ENCODE results near the gene SFT2D2. TPM values are rescaled to one million over a fixed set of nuclear protein-coding genes. Genes with fewer than 3 reads are reported as not detected.

SFT2D2 gene
- polyA plus RNA-seq, 1 experiment: 19.2 TPM

DNA sequence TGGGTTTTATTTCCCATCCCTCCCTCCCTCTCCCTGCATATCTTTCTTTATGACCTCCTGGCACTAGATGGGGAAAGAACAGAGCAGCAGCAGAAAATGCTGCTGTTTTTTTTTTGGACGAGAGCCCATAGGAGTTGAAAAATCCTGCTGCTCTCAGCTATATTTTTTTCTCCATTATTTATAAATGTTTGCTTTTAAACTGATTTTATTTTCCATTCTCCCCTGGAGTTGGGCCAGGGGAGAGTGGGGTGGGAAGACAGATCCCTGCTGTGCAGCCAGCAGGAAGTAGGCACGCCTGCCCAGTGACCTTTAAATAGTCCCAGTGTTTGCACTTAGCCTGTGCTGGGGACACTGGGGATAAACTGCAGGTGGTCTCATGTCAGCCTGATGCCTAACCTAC, 17.4 kb downstream of the SFT2D2 start:
- H3K36me3 ChIP-seq (ENCODE audit: control insufficient read depth, insufficient read depth, low read length): peaks cover 17% of the 10 kb centered on the region
- no peaks in the 10 kb centered on the region for H3K27me3 ChIP-seq (ENCODE audit: control insufficient read depth, insufficient read depth, low read length)
- no peak for DNase-seq (ENCODE audit: low read depth)
- POLR2A ChIA-PET: no interaction called here
- CTCF ChIA-PET: interaction anchor here (2.2 kb wide), 1 partner anchor 8 kb away, joined by 8 read pairs; no protein-coding TSS in a partner anchor
- no peak overlapping the region for H3K4me3 ChIP-seq (ENCODE audit: low read depth, low read length)
- TF ChIP-seq, protein P1, sequence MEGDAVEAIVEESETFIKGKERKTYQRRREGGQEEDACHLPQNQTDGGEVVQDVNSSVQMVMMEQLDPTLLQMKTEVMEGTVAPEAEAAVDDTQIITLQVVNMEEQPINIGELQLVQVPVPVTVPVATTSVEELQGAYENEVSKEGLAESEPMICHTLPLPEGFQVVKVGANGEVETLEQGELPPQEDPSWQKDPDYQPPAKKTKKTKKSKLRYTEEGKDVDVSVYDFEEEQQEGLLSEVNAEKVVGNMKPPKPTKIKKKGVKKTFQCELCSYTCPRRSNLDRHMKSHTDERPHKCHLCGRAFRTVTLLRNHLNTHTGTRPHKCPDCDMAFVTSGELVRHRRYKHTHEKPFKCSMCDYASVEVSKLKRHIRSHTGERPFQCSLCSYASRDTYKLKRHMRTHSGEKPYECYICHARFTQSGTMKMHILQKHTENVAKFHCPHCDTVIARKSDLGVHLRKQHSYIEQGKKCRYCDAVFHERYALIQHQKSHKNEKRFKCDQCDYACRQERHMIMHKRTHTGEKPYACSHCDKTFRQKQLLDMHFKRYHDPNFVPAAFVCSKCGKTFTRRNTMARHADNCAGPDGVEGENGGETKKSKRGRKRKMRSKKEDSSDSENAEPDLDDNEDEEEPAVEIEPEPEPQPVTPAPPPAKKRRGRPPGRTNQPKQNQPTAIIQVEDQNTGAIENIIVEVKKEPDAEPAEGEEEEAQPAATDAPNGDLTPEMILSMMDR (IDR thresholded peaks at IDR 0.05; ENCODE audit: insufficient read depth, low read depth, low read length): no peak

DNA sequence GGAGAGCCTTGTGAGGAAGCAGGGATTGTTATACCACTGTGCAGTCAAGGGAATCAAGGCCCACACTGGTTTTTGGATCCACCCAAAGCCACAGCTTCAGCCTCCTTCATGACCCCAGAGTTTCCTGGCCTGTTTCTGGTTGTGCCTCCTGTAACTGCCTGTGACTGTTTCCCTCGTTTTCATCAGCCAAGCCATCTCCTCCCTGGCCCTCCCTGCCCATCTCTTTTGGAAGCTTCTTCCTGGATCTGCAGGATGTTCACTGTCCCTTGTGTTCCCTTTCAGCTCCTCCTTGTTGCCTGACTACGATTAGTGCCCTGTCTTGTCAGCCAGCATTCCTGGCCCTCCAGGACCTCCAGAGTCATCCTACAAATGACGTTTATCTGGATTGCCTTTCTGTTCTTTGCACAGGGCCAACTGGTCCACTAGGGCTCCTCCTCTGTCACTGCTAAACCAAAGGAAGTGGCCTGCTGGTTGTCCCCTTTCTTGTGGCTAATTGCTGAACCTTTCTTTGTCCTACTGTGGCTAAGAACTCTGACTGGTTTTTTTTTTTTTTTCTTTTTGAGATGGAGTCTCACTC, 17.9 kb downstream of the SFT2D2 start:
- no peaks in the 10 kb centered on the region for H3K27me3 ChIP-seq (ENCODE audit: control insufficient read depth, insufficient read depth, low read length)
- ChIA-PET CTCF (interaction anchor here (2.2 kb wide), 1 partner anchor 8 kb away, joined by 8 read pairs; no protein-coding TSS in a partner anchor), POLR2A (no interaction called here)
- H3K36me3 ChIP-seq (ENCODE audit: control insufficient read depth, insufficient read depth, low read length): peaks cover 16% of the 10 kb centered on the region
- TF ChIP-seq, protein P1 (IDR thresholded peaks at IDR 0.05; ENCODE audit: insufficient read depth, low read depth, low read length): no peak
- DNase-seq (ENCODE audit: low read depth): no peak
- no peak overlapping the region for H3K4me3 ChIP-seq (ENCODE audit: low read depth, low read length)

DNA sequence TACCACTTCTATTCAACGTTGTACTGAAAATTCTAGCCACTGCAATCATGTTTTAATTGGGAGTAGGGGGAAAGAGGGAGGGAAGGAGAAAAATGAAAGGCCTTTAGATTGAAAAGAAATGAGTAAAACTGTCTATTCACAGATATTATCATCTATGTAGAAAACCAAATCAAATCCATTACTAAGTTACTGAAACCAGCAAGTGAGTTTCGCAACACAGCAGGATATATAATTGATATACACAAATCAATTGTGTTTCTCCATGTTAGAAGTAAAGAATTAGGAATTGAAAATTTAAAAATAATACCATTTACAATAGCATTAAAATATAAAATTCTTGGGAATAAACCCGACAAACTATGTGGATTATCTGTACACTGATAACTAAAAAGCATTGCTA, 19.2 kb downstream of the SFT2D2 start:
- no peak for DNase-seq (ENCODE audit: low read depth)

DNA sequence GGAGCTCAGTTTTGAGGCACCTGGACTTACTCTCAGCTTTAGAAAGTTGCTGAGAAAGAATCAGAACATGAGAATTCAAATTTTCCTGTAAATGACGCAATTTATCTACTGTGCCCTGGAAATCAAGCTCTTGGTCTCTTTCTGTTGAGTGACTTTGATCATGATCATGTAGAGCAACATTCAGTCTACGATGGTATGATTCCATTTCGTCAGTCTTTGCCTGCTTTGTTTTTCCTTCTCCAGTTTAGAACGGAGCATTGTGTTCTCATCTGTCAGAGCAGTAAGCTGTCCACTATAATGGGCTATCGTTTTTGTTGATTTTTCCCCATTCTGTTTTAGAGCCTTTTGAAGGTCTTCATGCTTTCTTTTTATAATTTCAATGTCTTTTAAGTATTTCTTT, 20.7 kb downstream of the SFT2D2 start:
- Histone ChIP-seq H3K4me3 (ENCODE audit: low read depth, low read length) (no peak overlapping the region), H3K36me3 (ENCODE audit: control insufficient read depth, insufficient read depth, low read length) (peaks cover 17% of the 10 kb centered on the region), H3K27me3 (ENCODE audit: control insufficient read depth, insufficient read depth, low read length) (no peaks in the 10 kb centered on the region)
- no peak for DNase-seq (ENCODE audit: low read depth)
- POLR2A ChIA-PET: no interaction called here
- TF ChIP-seq, protein P1 (IDR thresholded peaks at IDR 0.05; ENCODE audit: insufficient read depth, low read depth, low read length): no peak
- CTCF ChIA-PET: interaction anchor here (0.9 to 1.9 kb wide), 3 partner anchors 11 to 75 kb away, joined by 3 to 6 read pairs (median 4); no protein-coding TSS in a partner anchor

More for the DNA sequence above, 19.2 kb downstream of the SFT2D2 start:
- POLR2A ChIA-PET: no interaction called here
- H3K4me3 ChIP-seq (ENCODE audit: low read depth, low read length): no peak overlapping the region
- peaks cover 13% of the 10 kb centered on the region for H3K36me3 ChIP-seq (ENCODE audit: control insufficient read depth, insufficient read depth, low read length)
- H3K27me3 ChIP-seq (ENCODE audit: control insufficient read depth, insufficient read depth, low read length): no peaks in the 10 kb centered on the region
- TF ChIP-seq, protein P1 (IDR thresholded peaks at IDR 0.05; ENCODE audit: insufficient read depth, low read depth, low read length): no peak
- CTCF ChIA-PET: interaction anchor here (1.9 kb wide), 1 partner anchor 9 kb away, joined by 6 read pairs; no protein-coding TSS in a partner anchor

DNA sequence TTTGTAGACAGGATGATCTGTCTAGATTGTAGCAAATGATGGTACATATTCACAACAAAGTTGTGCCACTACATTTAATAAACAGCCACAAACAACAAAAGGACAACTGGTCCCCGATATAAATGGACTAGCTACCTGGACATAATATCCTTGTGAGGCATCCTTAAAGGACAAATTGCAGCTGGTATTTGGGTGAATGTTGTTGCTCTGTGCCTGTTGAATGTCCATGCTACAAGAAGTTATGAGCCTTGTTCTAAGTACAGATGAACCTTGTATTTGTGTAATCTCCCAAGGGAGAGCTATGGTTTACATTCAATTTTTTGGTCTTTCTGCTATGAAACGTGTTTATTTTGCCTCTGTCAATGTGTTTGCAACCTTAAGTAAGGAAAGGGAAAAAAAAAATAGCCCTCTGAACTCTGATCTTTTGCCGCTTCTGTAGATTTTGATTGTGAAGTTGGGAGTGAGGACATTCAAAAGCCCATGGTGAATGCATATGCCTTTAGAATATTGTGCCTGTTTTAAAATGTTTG, 26.5 kb downstream of the SFT2D2 start:
- DNase-seq (ENCODE audit: low read depth): no peak
- no peak overlapping the region for H3K4me3 ChIP-seq (ENCODE audit: low read depth, low read length)
- ChIA-PET POLR2A (no interaction called here), CTCF (interaction anchor here (1.0 kb wide), 2 partner anchors 16 to 90 kb away, joined by 3 to 4 read pairs; no protein-coding TSS in a partner anchor)
- TF ChIP-seq, protein P1 (IDR thresholded peaks at IDR 0.05; ENCODE audit: insufficient read depth, low read depth, low read length): no peak
- H3K36me3 ChIP-seq (ENCODE audit: control insufficient read depth, insufficient read depth, low read length): peaks cover 4% of the 10 kb centered on the region
- H3K27me3 ChIP-seq (ENCODE audit: control insufficient read depth, insufficient read depth, low read length): no peaks in the 10 kb centered on the region

Data from BJ (cell line).